NCI-H1048 (cell line): ENCODE data around the gene FAM174B.
"Not testable (repeated sequence)": the region's sequence is repeated elsewhere in the genome, so short reads cannot be mapped to it uniquely, and the experiment has no call there.

Experiments
- DNase-seq: peaks from one replicate; lab custom pipeline; 2025; lab: John Stamatoyannopoulos, UW

The FAM174B gene

GRCh38 chr15:92617549-92618520 is 37.7 kb downstream of the FAM174B start:
- DNase-seq: no peak

GRCh38 chr15:92616621-92617548 is 38.7 kb downstream of the FAM174B start:
- no peak for DNase-seq

DNA sequence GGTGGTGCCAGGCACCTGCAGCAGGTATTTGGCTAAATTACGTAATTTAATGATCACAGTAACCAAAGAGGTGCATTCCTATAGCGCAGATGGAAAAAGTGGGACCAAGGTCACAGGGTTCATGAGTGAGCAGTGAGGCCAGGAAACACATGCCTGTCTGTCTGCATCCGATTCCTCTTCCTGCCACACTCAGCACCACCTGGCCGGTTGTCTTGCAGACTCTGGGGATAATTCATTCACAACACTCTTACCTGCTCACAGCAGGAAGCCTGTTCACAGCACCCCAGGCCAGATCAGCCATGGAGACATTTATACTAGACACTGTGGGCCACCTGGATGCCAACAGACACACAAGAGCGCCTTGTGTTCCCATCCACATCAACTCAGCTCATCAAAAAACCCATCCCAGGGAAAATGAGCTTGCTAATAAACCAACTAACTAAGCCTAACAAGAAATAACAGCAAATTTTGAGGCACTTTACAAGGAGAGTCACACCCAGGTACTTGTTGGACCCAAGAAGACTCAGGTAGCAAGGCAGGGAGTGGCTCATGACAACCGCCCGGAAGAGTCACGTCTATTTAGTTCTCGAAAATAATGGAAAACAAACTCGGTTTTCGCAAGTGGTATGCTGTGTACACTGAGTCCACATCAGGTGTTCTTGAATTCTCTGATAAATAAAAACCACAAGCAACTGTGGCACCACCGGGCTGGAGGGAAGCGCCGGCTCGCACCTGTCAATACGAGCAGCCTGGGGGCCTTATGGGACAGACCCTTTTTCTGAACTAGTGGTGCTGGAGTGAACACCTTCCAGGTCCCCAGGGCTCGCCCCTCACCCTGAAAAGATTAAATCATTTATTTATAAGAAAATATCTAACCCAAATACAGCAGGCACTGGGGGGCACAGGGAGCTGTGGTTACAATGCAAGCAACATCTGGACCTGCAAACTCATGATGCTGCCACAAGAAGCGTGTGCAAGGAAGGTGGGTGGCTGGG is 40.5 kb downstream of the FAM174B start:
- no peak for DNase-seq

DNA sequence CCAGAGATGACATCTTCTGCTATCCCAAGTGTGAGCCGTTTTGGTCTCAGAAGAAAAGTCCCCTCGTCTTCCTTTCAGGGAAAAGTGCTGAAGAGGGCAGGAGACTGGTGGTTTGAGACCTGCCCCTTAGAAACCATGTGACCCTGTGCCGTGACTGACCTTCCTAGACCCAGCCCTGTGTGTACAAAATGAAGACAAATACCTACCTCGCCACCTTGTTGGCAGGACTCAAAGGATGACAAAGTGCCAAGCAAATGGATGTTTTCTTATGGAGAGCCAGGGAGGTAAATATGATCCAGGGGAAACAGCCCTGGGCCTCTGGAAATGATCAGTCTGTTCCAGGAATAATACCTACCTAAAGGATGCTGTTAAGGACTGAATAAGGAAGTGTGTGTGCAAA is 41.3 kb downstream of the FAM174B start:
- no peak for DNase-seq

- no peak for DNase-seq
Measured at GRCh38 chr15:92613841-92614240, 41.7 kb downstream of the FAM174B start.

DNA sequence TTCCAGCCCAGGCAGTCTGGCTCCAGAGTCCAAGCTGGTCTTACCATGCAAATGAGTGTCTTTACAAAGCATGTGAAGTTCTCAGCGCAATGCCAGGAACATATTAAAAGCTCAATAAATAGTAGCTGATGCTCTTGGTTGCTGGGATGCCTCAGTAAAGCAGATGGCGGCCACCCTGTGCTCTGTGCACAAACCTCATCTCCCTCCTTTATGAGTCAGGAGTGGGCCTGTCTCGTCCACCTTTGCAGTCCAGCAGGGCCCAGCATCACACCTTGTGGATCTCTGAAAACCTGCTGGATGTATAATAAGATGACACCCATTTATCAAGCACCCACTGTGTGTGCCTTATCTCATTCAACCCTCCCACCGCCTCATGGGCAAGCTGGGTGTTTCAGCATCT is 42.7 kb downstream of the FAM174B start:
- DNase-seq: no peak

GRCh38 chr15:92611995-92612745 is 43.4 kb downstream of the FAM174B start:
- DNase-seq: no peak

DNA sequence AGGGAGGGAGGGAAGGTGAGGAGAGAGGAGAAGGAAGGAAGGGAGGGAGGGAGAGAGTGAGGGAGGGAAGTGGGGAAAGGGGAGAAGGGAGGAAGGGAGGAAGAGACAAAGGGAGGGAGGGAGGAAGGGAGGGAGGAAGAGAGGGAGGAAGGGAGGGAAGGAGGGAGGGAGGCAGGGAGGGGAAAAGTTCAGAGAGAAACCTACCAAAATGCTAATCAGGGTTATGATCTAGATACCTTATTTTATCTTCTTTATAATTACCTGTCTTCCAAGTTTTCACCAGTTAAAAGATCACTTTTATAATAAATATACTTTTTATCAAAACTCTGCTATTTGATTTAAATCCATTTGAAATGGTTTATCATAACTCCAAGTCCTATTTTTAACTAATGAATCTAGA is 44.4 kb downstream of the FAM174B start:
- no peak for DNase-seq

DNA sequence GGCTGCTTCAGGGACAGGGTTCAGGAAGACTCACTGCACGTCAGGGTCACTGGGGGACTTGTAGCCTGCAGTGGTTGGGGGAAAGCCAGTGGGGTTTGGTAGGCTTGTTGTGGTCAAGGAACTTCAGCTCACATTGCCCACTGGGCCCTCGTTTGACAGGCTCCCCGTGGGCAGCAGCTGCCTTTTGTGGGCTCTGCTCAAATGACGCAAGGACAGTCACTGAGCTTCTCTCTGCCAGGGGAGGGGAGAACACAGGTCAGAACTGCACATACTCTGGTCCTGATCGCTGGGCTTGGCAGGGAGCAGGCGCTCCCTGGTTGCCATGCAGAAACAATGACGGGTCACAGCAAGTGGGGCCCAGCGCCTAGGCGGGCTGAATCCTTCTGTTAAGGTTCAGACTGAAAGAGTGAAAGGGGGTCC is 45.5 kb downstream of the FAM174B start:
- DNase-seq: no peak

DNA sequence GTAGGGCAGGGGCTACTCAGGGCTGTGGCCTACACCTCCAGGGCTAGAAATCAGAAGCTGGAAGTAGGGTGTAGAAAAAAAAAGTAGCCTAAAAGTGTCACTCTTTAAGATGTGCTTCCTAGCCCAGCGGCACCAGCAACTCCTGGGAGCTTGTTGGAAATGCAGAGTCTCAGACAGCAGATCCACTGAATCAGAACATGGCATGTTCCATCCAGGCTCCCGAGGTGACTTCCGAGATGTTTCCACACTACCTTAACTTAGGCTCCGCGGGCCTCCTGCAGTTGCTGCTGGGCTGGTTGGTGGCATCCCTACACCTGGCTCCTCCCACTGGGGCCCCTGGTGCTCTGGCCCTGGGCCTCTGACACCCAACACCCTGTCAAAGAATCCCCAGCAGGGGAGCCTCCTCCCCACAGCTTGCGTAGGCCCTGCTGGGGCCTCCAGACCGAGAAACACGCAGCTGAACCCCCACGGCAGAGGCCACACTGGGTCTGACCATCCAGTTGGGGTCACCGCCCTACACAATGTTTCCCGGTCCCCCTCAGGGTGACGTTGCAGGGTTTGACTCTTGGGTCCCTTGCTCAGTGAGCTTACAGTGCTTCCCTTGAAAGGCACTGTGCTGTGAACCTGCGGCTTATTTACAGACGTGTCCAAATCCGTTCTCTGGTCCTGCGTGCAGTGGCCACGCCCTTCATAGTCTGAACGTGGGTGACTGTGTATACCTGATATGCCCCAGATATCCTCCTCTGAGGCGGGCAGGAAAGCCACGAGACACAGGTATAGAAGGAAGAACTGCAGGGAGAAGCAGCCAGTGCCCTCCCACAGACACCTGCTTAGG is 46.5 kb downstream of the FAM174B start:
- no peak for DNase-seq

- not testable (repeated sequence) for DNase-seq
Measured at GRCh38 chr15:92606836-92607150, 48.8 kb downstream of the FAM174B start.

DNA sequence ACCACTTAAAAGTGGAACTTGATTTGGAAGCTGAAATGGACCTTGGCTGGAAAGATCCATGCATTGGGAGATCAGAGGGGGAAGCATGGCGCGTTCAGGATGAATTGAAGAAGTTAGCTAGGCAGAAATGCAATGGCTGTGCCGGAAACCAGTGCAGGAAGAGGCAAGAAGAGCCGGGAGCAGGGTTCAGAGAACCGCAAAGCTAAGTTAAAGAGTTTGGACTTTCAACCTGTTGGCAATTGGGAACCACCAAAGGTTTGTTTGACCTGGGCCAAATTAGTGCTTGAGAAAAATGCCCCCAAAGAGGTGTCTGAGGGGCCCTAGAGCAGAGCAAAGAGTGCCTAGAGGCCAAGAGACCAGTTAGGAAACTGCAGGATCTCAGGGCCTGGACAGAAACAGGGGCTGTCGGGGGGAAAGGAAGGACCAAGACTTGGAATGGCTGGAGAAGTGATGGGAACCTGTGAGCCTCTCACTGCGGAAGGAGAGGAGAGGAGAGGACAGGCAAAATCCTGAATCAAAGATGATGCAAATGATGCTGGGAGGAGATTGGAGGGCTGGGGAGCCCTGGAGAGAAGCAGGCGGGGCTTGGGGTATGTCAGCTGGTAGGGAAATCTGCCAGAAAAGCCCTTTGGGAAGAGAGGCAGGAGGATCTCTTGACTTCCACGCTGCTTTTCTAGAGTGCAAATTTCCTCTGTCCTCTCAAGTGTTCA is 49.3 kb downstream of the FAM174B start:
- no peak for DNase-seq

- DNase-seq: no peak
Measured at GRCh38 chr15:92605225-92605944, 50.2 kb downstream of the FAM174B start.

GRCh38 chr15:92603743-92604470 is 51.7 kb downstream of the FAM174B start:
- no peak for DNase-seq

- no peak for DNase-seq
Measured at GRCh38 chr15:92603278-92603677, 52.3 kb downstream of the FAM174B start.

- DNase-seq: no peak
Measured at GRCh38 chr15:92602267-92602593, 53.3 kb downstream of the FAM174B start.

DNA sequence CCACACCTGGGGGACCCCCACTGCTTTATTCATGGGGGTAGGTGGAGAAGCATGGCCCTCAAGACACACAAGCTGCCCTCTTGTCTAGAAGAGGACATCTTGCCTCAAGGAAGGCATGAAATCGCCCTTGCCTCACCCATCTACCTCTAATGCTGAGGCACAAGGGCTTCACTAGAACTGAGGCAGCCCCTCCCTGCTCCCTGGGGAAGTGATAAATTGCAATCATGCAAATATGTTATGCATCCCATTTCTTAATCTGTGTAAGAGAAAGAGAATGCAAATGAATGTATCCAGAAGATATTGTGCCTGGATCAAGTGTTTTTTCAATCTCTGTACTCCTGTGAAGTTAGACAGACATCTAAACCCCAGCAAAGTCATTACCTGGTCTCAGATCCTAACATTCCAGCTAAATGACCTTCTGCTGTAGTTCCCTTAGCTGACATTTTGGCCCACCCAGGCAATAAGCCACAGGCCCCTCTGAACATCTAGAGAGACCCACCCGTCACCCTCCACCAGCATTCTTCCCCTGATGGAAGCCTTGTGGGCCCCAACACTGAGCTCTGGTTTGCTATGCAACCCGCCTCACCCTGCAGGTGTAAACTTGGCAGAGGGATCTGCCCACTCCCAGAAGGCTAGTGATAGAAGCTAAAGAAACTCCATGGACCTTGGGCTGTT is 53.8 kb downstream of the FAM174B start:
- DNase-seq: no peak

DNA sequence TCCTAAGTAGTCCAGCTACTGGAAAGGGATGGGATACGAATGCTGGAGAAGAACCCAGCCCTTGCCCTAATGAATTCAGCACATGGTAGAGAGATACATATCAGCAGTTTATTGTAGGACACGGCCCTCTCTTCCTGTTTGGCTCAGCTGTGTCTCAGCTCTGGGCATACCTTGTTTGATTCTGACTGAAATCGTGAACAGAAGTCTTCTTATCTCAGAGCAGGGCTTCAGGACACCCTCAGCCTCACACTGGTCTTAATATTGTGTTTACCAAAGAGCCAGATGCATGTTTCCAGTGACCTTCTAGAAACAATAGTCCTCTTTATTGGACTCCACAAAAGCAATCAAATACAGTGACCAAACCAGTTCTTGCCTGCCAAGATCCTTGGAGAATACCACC is 54.7 kb downstream of the FAM174B start:
- no peak for DNase-seq
